ENCODE measurements around the gene NPAS1. TPM values are rescaled to one million over a fixed set of nuclear protein-coding genes. Genes with fewer than 3 reads are reported as not detected.
"Not testable (repeated sequence)": the region's sequence is repeated elsewhere in the genome, so short reads cannot be mapped to it uniquely, and the experiment has no call there.

NPAS1 gene
- total and polyA plus RNA-seq, 9 donors = 0.15 to 0.57 (median 0.31) TPM; not detected in 4

GRCh38 chr19:47073574-47073973, 53.9 kb downstream of the NPAS1 start:
- WGBS, 3 donors = 86 to 89% (median 86%) methylated on average over 10 of the region's 10 CpGs
- Histone ChIP-seq H3K27me3 (no peaks in the 10 kb centered on the region), H3K4me1 (ENCODE audit: insufficient read depth) (no peaks in the 10 kb centered on the region), H3K9me3 (no peaks in the 10 kb centered on the region), H3K36me3 (no peaks in the 10 kb centered on the region), H3K27ac (no peak overlapping the region), H3K4me3 (no peak overlapping the region)
- intact Hi-C loops (cut with DNase I) = no loop called here
- TF ChIP-seq POLR2A (IDR thresholded peaks at IDR 0.05) (no peak), EP300 (IDR thresholded peaks at IDR 0.05) (no peak), CTCF (IDR thresholded peaks at IDR 0.05) (no peak)
- no peak for DNase-seq

- Histone ChIP-seq H3K36me3 (no peaks in the 10 kb centered on the region), H3K9me3 (no peaks in the 10 kb centered on the region), H3K4me3 (no peak overlapping the region), H3K27ac (no peak overlapping the region), H3K27me3 (no peaks in the 10 kb centered on the region), H3K4me1 (ENCODE audit: insufficient read depth) (no peaks in the 10 kb centered on the region)
- no peak for DNase-seq
- TF ChIP-seq EP300 (IDR thresholded peaks at IDR 0.05) (no peak), CTCF (IDR thresholded peaks at IDR 0.05) (no peak), POLR2A (IDR thresholded peaks at IDR 0.05) (no peak)
- intact Hi-C loops (cut with DNase I) = loop anchor here in 2 of 4 donors (5.0 kb wide), 2 partner anchors 43 to 173 kb away; no protein-coding TSS in a partner anchor
- 86 to 96% (median 93%) methylated on average over 9 of the region's 9 CpGs for WGBS, 3 donors
Measured at GRCh38 chr19:47074621-47075020, 55.0 kb downstream of the NPAS1 start.

GRCh38 chr19:47075179-47075810, 55.7 kb downstream of the NPAS1 start:
- WGBS, 3 donors = 82 to 84% (median 83%) methylated on average over 15 of the region's 15 CpGs

GRCh38 chr19:47075941-47076340, 56.3 kb downstream of the NPAS1 start:
- intact Hi-C loops (cut with DNase I) = loop anchor here in 2 of 4 donors (5.0 kb wide), 2 partner anchors 41 to 171 kb away; no protein-coding TSS in a partner anchor
- 72 to 82% (median 75%) methylated on average over 13 of the region's 13 CpGs for WGBS, 3 donors
- no peak for DNase-seq
- no peaks in the 10 kb centered on the region for H3K36me3 ChIP-seq
- H3K27ac ChIP-seq = no peak overlapping the region
- no peak overlapping the region for H3K4me3 ChIP-seq
- H3K9me3 ChIP-seq = no peaks in the 10 kb centered on the region
- no peaks in the 10 kb centered on the region for H3K27me3 ChIP-seq
- TF ChIP-seq POLR2A (IDR thresholded peaks at IDR 0.05) (no peak), EP300 (IDR thresholded peaks at IDR 0.05) (no peak), CTCF (IDR thresholded peaks at IDR 0.05) (no peak)
- no peaks in the 10 kb centered on the region for H3K4me1 ChIP-seq (ENCODE audit: insufficient read depth)

More at GRCh38 chr19:47075179-47075810, 55.7 kb downstream of the NPAS1 start:
- H3K36me3 ChIP-seq = no peaks in the 10 kb centered on the region
- no peak overlapping the region for H3K27ac ChIP-seq
- H3K4me1 ChIP-seq (ENCODE audit: insufficient read depth) = no peaks in the 10 kb centered on the region
- TF ChIP-seq CTCF (IDR thresholded peaks at IDR 0.05) (no peak), EP300 (IDR thresholded peaks at IDR 0.05) (no peak), POLR2A (IDR thresholded peaks at IDR 0.05) (no peak)
- H3K9me3 ChIP-seq = no peaks in the 10 kb centered on the region
- DNase-seq = no peak
- intact Hi-C loops (cut with DNase I) = loop anchor here in 2 of 4 donors (5.0 kb wide), 2 partner anchors 42 to 172 kb away; no protein-coding TSS in a partner anchor
- H3K27me3 ChIP-seq = no peaks in the 10 kb centered on the region
- no peak overlapping the region for H3K4me3 ChIP-seq

- H3K27ac ChIP-seq; DNase-seq; H3K27me3 ChIP-seq; H3K4me1 ChIP-seq (ENCODE audit: insufficient read depth); H3K9me3 ChIP-seq; H3K36me3 ChIP-seq; H3K4me3 ChIP-seq: not testable (repeated sequence)
- intact Hi-C loops (cut with DNase I) = loop anchor here in 3 of 4 donors (2.0 to 5.0 kb wide), 4 partner anchors 39 to 169 kb away; no protein-coding TSS in a partner anchor
- WGBS, 3 donors = 94 to 96% (median 96%) methylated on average over 13 of the region's 13 CpGs
Measured at GRCh38 chr19:47078351-47078750, 58.7 kb downstream of the NPAS1 start.

Data from ovary (tissue), 9 donors.